NCI-H1417 treated with DMSO at 0.1 percent for 48 hours (cell line): ENCODE measurements around the gene DDX59.

Source experiments
- DNase-seq: peaks from one replicate; lab custom pipeline; 2025; lab: John Stamatoyannopoulos, UW

Gene DDX59

DNA sequence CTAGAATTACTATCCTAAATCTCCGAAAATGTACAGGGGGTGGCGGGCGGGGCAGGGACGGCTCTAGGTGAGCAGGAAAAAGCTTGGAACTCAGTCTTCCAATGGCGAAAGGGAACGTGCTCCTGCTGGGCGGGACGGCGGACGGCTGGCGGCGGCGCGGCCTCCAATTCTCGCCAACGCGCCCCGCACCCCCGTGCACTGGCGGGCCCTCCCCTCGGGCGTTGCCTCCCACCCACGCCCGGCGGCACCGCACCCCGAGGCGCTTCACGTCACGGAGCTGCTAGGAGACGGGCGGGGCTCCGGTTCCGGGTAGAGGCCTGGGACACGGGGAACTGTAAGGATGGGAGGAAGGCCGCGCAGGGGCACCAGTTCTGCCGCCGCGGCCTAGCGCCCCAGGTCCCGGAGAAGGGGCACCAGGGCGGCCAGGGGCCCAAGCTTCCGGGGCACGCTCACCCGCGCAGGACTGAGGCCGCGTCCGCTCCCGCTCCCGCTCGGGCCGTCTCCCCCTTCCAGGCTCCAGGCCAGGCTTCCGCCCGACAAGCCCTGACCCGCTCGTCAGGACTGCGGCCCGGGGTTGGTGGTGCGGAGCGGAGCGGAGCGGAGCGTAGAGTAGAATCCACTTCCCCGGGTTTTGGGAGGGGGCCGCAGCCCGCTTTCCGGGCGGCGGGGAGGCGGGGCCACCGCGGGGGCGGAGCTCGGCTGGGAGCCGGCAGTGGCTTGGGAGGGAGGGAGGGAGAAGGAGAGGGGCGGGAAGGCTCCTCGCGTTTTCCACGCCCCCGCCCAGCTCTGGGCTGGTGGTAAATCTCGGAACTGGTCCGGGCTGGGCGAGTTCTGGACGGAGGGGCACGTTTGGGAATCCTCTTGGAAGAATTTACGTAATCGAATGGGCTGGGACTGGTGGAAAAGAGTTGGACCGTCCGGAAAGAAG lies at the start of gene DDX59:
Gene DDX59 (minus strand): TSS at position 594 of the 928 bp plus-strand sequence. CDS start 3,167 bp downstream, outside the sequence.
- DNase-seq: peak; percentile 83

DNA sequence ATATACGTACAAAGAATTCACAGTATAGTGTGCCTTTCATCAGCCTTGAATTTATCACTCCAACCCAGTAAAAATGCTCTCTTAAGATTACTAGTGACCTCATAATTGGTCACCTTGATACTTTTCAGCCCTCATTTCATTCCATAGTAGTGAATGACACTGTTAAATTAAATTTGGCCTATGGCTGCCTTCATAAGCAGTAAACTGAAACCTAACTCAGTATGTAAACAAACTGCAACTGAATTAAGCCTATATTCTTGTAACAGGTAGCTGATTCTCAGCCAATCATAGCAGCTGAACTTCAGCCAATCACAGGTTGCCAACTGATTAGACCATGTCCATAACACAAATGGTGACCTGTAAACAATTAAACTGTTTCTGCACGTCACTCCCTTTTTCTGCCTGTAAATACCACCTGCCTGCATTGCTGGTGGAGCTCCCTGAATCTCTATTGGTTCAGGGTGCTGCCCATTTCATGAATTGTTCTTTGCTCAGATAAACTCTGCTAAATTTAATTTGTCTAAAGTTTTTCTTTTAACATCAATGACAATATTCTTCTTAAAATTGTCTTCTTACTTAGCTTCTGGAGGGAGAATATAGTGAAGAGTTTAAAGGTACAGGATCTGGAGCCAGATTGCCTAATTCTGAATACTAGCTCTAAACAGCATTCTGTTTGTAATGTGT lies 44.9 kb upstream of the DDX59 start:
- DNase-seq: no peak

DNA sequence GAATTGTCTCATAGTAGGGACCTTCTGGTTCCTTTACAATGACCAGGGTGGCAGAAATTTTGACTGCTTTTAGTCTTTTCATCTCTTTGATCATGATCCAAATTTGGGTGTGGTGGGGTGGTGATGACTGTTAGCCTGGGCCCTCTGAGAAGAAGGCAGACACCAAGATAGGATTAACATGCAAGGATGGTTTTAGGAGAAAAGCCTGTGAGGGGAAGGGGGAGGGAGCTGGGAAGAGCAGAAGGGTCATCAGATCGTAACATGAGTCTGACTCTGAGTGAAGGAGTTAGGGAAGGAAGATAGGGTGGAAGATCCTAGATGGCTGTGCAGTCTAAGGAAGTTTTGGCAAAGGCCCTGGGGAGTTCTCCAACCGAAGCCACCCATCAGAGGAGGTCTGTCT lies 40.5 kb upstream of the DDX59 start:
- no peak for DNase-seq

DNA sequence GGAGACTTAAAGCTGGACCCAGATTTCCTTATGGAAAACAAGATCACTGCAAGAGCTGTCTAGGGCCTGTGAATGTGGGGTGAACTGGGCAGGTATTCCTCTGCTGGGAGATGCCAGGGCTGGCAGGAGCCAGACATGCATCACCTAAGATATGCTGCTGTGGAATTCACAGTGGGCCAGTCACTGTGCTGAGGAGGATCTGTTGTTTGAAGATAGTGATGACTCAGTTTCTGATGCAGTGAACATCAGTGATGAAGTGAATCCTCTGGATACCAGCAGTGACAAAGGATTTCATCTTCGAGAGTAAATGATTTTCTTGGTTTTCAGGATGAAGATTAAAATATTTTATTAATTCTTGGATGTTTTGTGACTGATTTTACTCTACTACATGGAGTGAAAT lies 39.1 kb upstream of the DDX59 start:
- no peak for DNase-seq

DNA sequence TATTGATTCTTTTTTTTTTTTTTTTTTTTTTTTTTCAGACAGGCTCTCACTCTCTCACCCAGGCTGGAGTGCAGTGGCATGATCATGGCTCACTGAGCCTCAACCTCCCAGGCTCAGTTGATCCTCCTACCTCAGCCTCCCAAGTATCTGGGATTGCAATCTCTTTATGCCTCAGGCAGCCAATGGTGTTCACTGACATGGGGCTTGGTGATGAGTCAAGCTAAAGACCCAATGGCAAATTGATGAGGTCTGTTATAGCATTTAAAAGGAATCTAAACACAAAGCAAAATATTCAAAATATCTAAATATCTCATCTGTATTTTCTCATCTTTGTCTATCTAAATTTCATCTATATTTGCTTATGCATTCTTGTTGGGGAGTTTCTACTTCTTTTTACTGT lies 38.5 kb upstream of the DDX59 start:
- no peak for DNase-seq

DNA sequence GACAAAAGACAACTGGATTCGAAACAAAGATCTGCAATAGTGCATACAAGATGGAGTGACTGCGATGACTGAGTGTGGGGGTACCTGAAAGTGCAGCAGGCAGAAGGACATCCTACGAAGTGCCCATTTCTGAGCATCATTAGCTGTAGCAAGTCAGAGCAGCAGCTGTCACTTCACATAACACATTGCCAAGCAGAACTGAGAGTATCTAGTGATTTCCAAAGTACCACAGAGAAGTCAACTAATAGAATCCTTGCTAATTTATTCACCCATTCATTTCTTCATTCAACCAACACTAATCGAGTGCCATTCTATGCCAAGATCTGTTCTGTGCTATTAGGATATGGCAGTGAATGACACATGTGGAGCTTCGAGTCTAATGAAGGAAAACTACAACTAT lies 37.4 kb upstream of the DDX59 start:
- no peak for DNase-seq

DNA sequence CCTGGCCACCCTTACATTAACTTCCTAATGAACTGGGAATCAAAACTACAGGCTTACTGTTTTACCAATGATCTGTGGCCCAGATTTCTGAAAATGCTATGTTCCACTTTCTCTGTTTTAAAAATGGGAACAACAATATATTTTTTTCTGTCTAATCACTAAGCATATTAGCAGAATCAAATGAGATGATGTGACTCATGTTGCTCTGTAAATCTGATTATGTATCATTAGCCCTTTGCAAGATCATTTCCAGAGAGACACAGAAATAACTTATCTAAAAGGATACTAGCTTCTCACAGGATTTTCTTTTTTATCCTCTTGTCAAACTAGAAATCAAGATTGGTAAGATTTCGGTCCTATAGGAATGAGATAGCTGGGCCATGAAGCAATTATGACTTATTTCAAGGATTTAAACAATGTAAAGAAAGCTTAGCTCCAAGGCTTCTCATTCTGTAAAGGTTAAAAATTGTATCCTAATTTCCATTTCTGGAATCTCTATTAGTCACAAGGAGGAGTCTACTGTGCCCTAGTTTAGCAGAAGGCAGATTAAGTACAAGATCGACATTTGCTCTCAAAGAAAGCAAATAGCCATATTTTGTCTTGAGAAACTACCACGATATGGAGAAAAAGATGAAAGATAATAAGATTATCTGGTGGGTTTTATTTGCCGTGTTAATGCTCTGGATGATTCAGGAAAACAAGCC lies 36.6 kb upstream of the DDX59 start:
- no peak for DNase-seq

DNA sequence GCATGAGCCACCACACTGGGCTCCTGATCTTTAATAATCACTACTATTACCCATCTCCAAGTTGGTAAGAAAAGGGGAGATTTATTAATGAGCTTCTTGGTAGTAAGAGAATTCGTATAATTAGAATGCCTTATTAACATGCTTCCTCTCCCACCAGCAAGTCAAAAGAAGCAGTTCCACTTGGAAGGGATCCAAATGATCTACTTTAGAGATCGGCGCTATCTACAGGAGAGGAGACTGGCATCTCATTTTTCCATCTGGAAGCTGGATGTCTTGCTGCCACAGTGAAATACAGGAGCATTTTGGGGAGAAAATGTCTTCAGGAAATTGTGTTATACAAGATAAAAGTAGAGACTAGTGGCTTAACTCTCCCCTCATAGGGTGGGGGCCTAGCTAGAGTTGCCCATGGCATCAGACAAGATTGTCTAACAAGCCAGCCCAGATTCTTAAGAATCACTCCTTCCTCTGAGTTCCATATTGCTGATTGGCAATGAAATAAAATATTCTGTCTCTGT lies 35.3 kb upstream of the DDX59 start:
- DNase-seq: no peak

DNA sequence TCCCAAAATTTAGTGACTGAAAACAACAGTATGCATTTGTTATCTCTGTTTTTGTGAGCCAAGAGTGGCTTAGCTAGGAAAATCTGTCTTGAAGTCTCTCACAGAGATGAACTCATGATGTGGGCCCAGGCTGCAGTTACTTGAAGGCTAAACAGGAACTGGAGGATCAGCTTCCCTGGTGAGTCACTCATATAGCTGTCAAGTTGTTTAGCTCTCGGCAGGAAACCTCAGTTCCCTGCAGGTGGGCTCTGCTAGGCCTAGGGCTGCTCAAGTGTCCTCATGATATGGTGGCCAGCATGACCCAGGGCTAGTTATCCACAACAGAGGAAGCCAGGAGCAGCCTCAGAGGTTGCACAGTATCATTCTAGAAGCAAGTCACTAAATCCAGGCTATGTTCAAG lies 30.2 kb upstream of the DDX59 start:
- DNase-seq: no peak

DNA sequence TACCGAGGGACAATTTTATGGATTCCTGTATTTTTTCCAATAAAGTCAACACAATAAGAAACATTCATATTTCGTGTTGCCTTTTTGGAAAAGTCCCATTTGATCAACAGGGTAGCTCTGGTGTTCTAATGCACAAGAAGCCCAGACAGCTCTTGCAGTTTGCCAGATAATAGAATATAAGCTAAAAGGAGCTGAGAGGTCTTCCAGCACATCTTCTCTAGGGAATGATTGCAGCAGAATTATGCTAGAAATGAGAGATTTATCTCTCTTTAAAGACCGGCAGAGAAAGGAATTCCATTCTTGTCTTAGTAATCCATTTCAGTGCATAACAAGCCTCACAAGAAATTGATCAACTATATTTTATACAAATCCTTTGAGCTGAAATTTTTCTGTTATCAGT lies 25.0 kb upstream of the DDX59 start:
- DNase-seq: no peak

DNA sequence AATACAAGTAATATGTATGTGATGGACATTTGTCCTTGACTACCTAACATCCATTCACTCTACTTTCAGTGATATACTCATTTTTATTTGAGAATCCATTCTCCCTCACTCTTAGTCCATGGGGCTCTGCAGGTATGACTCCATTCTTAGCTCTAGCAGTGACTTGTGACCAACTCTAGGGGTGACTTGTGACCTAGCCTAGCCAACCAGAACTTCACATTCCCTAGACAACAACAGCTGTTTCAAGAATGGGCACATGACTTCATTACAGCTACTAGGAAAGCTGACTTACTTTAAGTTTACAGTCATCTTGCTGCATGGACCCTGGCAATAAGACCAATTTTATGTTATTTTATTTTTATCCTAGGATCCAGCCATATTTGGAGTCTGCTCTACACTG lies 23.6 kb upstream of the DDX59 start:
- no peak for DNase-seq

DNA sequence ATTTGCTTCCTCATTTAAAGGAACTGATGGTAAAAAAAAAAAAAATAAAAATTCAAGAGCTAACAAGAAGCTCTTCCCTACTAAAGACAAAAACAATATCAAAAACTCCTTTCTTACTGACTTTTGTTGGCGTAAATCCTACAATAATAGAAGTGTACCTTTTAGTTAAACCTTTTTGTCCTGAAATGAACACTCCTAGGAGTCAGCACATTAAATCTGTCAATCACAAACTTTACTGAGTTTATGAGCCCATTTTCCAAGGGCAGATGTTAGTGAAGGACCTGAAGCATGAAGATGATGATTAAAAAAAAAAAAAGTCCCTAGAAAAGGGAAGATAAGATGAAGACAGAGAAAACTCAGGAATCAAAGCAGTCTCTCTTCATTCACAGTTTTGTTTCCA lies 22.6 kb upstream of the DDX59 start:
- no peak for DNase-seq

DNA sequence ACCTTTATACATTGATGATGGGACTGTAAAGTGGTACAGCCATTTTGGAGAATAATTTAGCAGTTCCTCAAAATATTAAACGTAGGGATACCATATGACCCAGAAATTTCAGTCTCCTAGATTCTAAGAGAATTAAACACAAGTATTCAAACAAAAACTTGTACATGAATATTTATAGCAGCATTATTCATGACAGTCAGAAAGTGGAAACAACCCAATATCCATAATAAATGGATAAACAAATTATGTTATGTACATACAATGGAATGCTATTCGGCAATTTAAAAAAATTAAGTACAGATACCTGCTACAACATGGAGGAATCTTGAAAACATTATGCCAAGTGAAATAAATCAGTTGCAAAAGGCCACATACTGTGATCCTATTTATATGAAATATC lies 16.9 kb upstream of the DDX59 start:
- DNase-seq: no peak

DNA sequence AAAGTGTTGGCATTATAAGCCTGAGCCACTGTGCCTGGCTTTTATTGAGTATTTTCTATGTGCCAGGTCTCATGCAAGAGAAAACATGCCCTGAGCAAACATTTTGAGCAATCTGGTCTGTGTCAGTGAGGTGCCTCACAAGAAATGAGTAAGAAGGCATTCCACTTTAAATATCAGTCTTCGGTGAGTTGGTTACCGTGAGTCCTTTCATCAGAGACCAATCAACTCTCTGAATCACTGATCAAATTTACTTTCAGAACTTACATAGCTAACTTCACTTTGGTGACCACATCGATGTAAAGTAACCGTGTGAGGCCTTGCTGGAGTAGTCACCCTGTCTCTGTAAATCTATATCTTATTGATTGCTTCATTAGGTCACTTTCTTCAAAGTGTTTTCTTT lies 14.3 kb upstream of the DDX59 start:
- no peak for DNase-seq

DNA sequence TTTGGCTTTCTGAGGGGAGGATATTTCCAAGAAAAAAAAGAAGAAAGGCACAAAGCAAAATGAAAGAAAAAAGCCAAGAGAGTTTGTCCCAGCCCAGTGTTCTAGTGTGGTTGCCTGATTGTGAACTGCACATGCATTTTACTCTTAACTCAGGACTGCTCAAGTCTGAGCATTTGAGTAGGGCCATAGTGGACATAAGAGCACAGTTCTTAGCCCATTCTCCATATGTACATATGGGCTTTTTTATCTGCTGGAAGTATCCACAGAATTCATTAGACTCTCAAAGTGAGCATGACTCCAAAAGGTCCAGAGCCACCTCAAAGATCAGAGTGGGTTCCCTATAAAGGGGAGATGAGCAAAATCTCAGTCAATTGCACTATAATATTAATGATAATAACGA lies 13.6 kb upstream of the DDX59 start:
- DNase-seq: no peak

DNA sequence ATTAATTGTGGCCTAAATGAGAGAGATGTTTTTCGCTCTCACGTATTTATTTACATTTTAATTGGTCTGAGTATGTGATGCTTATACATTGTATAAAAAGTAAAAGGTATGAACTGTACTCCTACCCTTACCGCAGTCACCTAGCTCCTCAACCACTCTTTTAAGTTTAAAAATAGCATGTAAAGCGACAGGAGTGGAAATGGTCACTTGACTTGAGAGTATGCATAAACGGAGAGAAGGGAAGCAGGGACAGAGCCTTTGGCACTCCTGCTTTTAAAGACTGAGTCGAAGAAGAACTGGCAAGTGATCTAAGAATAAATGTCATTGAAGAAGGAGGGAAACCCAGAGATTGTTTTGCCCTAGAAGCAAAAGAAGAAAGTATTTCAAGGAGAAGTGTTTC lies 11.5 kb upstream of the DDX59 start:
- no peak for DNase-seq

DNA sequence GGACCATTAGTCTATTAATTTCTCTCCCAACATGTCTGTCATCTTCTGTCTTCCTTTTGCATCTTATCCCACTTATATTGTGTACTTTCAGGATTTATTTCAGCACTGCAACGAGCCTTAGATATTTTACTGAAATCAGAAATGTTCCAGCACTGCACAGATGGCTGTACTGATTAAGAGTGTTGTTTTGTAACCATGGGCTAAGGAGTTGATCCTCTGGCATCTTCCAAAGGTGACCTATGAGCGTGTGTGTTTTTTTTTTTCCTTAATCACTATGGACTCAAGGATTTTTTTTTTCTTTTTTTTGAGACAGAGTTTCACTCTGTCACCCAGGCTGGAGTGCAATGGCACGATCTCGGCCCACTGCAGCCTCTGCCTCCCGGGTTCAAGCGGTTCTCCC lies 7.1 kb upstream of the DDX59 start:
- DNase-seq: no peak

DNA sequence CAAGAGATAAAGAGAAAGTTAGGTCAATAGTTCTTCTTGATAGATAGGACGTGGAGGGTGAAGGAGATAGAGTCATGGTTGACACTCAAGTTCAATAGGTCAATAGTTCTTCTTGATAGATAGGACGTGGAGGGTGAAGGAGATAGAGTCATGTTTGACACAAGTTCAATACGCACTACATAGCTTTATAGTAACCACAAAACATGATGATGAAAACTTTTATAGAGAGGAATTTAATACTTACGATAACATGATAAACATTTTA lies 5.8 kb upstream of the DDX59 start:
- DNase-seq: no peak

DNA sequence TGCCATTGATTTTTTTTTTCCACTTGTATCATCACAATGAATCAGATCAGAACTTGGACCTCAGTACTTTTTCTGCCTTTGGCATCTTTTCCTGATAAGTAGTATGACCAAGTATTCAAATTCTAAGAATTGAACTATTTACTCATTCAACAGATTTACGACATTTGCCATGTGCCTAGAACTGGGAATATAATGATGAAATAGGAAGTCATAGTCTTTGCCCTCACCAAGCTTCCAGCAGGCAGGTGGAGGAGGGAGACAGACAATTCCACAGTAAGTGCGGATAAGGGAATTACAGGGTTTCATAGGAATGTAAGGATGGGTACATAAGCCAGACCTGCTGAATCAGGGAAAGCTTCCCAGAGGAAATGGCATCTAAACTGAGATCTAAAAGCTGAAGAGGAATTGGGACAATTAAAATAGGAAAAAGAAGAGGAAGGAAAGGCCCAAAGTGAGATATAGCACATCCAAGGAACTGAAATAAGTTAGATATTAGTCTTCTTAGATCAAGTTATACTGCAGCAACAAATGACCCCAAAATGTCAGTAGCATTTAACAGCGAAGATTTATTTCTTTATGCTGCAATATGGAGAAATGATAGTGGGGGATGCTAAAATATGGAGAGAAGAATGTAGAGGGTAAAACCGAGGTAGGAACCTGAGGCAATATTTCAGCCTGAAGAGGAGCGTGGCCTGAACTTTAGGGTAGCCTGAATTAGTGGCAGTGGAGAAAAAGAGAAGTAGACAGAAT lies 5.3 kb upstream of the DDX59 start:
- DNase-seq: no peak

DNA sequence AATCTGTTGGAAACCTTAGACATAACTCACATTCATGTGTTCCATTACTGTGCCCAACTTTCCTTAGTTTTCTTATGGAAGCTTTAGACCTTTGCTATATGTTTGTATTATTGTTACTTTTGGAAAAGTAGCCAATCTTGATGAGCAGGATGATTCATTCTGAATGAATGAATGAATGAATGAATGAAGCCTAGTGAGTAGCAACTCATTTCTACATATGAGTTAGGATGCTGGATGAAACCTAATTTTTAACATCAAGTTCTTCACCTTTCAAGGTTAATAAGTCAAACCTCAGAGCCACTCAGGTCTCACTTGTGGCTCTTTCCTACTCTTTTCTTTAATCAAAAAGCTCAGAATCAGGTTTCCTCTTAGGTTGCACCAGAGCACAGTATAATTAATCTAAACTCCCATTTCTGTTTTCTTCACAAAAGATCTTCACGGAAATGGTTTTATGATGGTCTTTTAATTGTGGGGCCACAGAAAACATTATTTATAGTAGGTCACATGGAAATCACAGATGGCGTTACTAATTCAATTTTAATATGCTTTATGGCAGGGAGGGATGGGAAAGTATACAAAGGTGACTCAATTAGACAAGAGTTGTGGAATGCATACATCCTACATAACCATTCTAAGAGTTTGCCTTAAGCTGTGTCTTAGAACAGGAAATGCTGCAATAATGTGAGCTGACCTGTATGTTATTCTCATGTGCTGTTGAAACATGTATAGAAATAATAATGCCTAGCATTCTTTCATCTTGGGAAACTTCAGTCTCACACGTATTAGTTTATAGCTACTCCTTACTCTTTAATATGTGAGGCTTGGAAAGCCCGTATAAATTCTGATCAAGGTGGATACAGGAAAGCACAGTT lies 4.5 kb upstream of the DDX59 start:
- DNase-seq: no peak

DNA sequence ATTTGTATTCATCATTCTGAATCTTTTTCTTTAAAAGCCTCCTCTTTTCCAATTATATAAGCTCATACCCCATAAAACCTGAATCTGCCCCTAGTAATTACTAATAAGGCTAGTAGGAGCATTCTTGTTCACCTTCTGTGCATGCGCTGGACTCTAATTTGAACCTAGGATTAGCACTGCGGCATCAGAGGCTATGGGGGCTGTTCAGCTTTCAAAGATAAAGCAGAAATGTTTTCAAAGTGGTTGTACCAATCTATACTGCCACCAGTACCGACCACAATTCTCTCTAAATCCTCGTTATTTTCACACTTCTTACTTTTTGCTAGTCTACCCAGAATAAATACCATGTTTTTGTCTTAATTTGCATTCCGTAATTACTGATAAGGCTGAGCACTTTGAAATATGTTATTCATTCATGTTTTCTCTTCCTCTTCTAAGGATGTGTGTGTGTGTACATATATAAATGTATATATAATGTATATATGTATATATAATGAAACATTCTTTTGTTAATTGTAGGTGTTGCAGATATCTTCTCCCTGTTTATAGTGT lies 1.6 kb upstream of the DDX59 start:
- DNase-seq: no peak
